DOHH2 (cell line): ENCODE results near the gene AEBP2.

Experiments used
- H3F3A ChIP-seq: fragments of 200-600 bp; sonication (generic), shearing (Covaris generic); 2 replicates; pipeline ENCODE4 v1.6.0; 2016; ENCODE audit warnings: antibody characterized with exemption, mild to moderate bottlenecking; ENCODE audit not compliant: control insufficient read depth, insufficient read depth
- H3K27ac ChIP-seq: fragments of 200-600 bp; sonication (generic); 2 replicates; pipeline ENCODE4 v1.5.1; 2014; ENCODE audit warnings: low read depth, mild to moderate bottlenecking, low read length, moderate library complexity
- H3K27me3 ChIP-seq: fragments of 200-600 bp; sonication (generic); 2 replicates; pipeline ENCODE4 v1.6.1; 2014; ENCODE audit warnings: mild to moderate bottlenecking, low read length, mixed read lengths; ENCODE audit not compliant: control insufficient read depth
- H3K36me3 ChIP-seq: fragments of 200-600 bp; sonication (generic); 2 replicates; pipeline ENCODE4 v1.6.1; 2014; ENCODE audit warnings: mild to moderate bottlenecking, low read length, moderate library complexity, mixed read lengths; ENCODE audit not compliant: control insufficient read depth
- H3K4me1 ChIP-seq: fragments of 200-600 bp; sonication (generic); 2 replicates; pipeline ENCODE4 v1.6.1; 2014; ENCODE audit warnings: mild to moderate bottlenecking, low read length, mixed read lengths; ENCODE audit not compliant: control insufficient read depth
- H3K4me2 ChIP-seq: fragments of 200-600 bp; sonication (generic); 2 replicates; pipeline ENCODE4 v1.6.0; 2014; ENCODE audit warnings: mild to moderate bottlenecking, low read length, moderate library complexity
- H3K4me3 ChIP-seq: fragments of 200-600 bp; sonication (generic); 2 replicates; pipeline ENCODE4 v1.5.1; 2014; ENCODE audit warnings: mild to moderate bottlenecking, low read length, mixed read lengths
- H3K79me2 ChIP-seq: fragments of 200-600 bp; sonication (generic); 2 replicates; pipeline ENCODE4 v1.6.1; 2014; ENCODE audit warnings: mild to moderate bottlenecking, low read length, mixed read lengths; ENCODE audit not compliant: control insufficient read depth
- H3K9me2 ChIP-seq: fragments of 200-600 bp; sonication (generic); replicated peaks from 2 replicates; pipeline ENCODE4 v1.6.1; 2014; ENCODE audit warnings: mild to moderate bottlenecking, low read length, mixed read lengths; ENCODE audit not compliant: control insufficient read depth
- H3K9me3 ChIP-seq: fragments of 200-600 bp; sonication (generic); 2 replicates; pipeline ENCODE4 v1.6.1; 2014; ENCODE audit warnings: antibody characterized with exemption, low read length, mixed read lengths; ENCODE audit not compliant: control insufficient read depth, insufficient read depth
- H4K20me1 ChIP-seq: fragments of 200-600 bp; sonication (generic); 2 replicates; pipeline ENCODE4 v1.6.0; 2014; ENCODE audit warnings: low read depth, mild to moderate bottlenecking, antibody characterized with exemption, low read length, moderate library complexity; ENCODE audit not compliant: control insufficient read depth, insufficient read depth
- EZH2phosphoT487 ChIP-seq: fragments of 200-600 bp; sonication (generic); IDR thresholded peaks from 2 replicates; pipeline ENCODE4 v1.6.1; 2017; ENCODE audit warnings: borderline replicate concordance, mild to moderate bottlenecking, antibody characterized with exemption, low read length, moderate library complexity, mixed read lengths
- TF ChIP-seq, protein P1 (sequence below): fragments of 200-600 bp; sonication (generic); IDR thresholded peaks from one replicate; pipeline ENCODE4 v1.5.1; 2014; ENCODE audit warnings: antibody characterized with exemption, mild to moderate bottlenecking, low read depth, low read length; ENCODE audit not compliant: poor library complexity, severe bottlenecking

Gene AEBP2

DNA sequence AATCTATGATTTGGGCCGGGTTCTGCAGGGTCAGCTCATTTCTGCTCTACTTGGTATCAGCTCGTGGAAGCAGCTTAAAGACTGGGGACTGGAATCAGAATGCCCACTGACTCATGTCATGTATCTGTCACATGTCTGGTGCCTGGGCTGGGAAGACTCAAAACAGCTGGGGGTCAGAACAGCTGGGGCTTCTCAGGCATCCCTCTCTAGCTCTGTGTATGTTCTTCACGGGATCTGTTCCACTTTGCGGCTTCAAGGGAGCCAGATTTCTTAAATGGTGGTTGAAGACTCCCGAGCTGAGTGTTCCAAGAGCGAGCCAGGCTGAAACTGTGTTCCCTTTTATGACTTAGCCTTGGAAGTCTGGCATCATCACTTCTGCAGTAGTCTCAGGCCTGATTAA is 11.9 kb downstream of the AEBP2 start:
- Histone ChIP-seq H3K79me2 (peaks cover 100% of the 10 kb centered on the region), H3K4me1 (peaks cover 7% of the 10 kb centered on the region; the same call in 1 of the 2 replicates), H3F3A (no peaks in the 10 kb centered on the region), H3K9me2 (no peaks in the 10 kb centered on the region), H3K27ac (no peak overlapping the region), H4K20me1 (peaks cover 53% of the 10 kb centered on the region), H3K27me3 (no peaks in the 10 kb centered on the region), H3K4me2 (no peak overlapping the region), H3K36me3 (peaks cover 13% of the 10 kb centered on the region; the same call in 1 of the 2 replicates), H3K4me3 (no peak overlapping the region), H3K9me3 (no peaks in the 10 kb centered on the region)
- TF ChIP-seq, protein P1, sequence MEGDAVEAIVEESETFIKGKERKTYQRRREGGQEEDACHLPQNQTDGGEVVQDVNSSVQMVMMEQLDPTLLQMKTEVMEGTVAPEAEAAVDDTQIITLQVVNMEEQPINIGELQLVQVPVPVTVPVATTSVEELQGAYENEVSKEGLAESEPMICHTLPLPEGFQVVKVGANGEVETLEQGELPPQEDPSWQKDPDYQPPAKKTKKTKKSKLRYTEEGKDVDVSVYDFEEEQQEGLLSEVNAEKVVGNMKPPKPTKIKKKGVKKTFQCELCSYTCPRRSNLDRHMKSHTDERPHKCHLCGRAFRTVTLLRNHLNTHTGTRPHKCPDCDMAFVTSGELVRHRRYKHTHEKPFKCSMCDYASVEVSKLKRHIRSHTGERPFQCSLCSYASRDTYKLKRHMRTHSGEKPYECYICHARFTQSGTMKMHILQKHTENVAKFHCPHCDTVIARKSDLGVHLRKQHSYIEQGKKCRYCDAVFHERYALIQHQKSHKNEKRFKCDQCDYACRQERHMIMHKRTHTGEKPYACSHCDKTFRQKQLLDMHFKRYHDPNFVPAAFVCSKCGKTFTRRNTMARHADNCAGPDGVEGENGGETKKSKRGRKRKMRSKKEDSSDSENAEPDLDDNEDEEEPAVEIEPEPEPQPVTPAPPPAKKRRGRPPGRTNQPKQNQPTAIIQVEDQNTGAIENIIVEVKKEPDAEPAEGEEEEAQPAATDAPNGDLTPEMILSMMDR: no peak
- no peak for TF ChIP-seq EZH2phosphoT487

DNA sequence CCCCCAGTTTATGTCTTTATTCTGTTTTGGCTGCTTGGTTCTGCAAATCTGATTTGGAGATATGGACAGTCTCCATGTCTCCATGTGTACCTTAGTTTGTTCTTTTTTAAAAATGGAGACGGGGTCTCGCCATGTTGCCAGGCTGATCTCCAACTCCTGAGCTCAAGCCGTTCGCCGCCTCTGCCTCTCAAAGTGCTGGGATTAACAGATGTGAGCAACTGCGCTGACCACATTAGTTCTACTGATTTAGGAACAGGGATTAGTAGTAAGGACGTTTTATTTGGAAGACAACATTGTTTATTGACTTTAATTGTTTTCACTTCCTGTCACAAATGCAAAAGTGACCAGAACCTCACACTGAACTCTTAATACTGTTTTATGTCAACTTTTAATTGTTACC is 14.7 kb downstream of the AEBP2 start:
- Histone ChIP-seq H3K4me1 (peaks cover 23% of the 10 kb centered on the region), H4K20me1 (peaks cover 35% of the 10 kb centered on the region), H3K27me3 (no peaks in the 10 kb centered on the region), H3K4me2 (no peak overlapping the region), H3K9me2 (no peaks in the 10 kb centered on the region), H3F3A (no peaks in the 10 kb centered on the region), H3K4me3 (no peak overlapping the region), H3K9me3 (no peaks in the 10 kb centered on the region), H3K79me2 (peaks cover 100% of the 10 kb centered on the region), H3K27ac (no peak overlapping the region), H3K36me3 (peaks cover 8% of the 10 kb centered on the region; the same call in 1 of the 2 replicates)
- TF ChIP-seq, protein P1: no peak
- TF ChIP-seq EZH2phosphoT487: no peak

DNA sequence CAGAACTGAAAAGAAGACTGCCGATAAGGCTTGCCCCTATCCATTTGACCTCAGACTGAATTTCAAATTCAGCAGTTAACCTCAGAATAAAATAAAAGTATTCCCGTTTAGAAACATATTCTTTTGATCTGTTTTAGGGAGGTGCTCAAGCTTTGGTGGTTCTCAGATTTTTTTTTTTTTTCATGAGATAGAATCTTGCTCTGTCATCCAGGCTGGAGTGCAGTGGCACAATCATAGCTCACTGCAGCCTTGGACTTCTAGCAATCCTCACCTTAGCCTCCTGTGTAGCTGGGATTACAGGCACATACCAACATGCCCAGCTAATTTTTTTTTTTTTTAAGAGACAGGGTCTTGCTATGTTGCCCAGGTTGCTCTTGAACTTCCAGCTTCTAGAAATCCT is 15.5 kb downstream of the AEBP2 start:
- no peak overlapping the region for H3K4me2 ChIP-seq
- H3K9me3 ChIP-seq: no peaks in the 10 kb centered on the region
- TF ChIP-seq, protein P1: no peak
- TF ChIP-seq EZH2phosphoT487: no peak
- peaks cover 7% of the 10 kb centered on the region; the same call in 1 of the 2 replicates for H3K36me3 ChIP-seq
- peaks cover 28% of the 10 kb centered on the region for H4K20me1 ChIP-seq
- H3K9me2 ChIP-seq: no peaks in the 10 kb centered on the region
- H3F3A ChIP-seq: no peaks in the 10 kb centered on the region
- peaks cover 100% of the 10 kb centered on the region for H3K79me2 ChIP-seq
- peaks cover 18% of the 10 kb centered on the region for H3K4me1 ChIP-seq
- H3K27ac ChIP-seq: no peak overlapping the region
- no peaks in the 10 kb centered on the region for H3K27me3 ChIP-seq
- H3K4me3 ChIP-seq: no peak overlapping the region

DNA sequence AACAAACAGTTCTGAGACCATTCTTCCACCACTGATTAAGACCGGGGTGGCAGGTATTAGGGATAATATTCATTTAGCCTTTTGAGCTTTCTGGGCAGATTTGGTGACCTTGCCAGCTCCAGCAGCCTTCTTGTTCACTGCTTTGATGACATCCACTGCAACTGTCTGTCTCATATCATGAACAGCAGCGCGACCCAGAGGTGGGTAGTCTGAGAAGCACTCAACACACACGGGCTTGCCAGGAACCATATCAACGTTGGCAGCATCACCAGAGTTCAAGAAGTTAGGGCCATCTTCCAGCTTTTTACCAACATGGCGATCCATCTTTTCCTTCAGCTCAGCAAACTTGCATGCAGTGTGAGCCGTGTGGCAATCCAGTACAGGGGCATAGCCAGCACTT is 16.9 kb downstream of the AEBP2 start:
- TF ChIP-seq EZH2phosphoT487: no peak
- TF ChIP-seq, protein P1: no peak
- Histone ChIP-seq H3K36me3 (peaks cover 5% of the 10 kb centered on the region; the same call in 1 of the 2 replicates), H3K4me2 (no peak overlapping the region), H3K4me3 (no peak overlapping the region), H3K27me3 (no peaks in the 10 kb centered on the region), H4K20me1 (peaks cover 22% of the 10 kb centered on the region), H3K27ac (no peak overlapping the region), H3K79me2 (peaks cover 100% of the 10 kb centered on the region), H3F3A (no peaks in the 10 kb centered on the region), H3K9me3 (no peaks in the 10 kb centered on the region), H3K9me2 (no peaks in the 10 kb centered on the region), H3K4me1 (peaks cover 17% of the 10 kb centered on the region)
